Hematopoietic multipotent progenitor cell (in vitro differentiated cells): ENCODE results near the gene KLHL7. TPM values are rescaled to one million over a fixed set of nuclear protein-coding genes. Genes with fewer than 3 reads are reported as not detected.
A peak's percentile ranks its signal among the peaks of the same experiment; 100 is the strongest.
"Not testable (repeated sequence)": the region's sequence is repeated elsewhere in the genome, so short reads cannot be mapped to it uniquely, and the experiment has no call there.

Source experiments
- DNase-seq, 3 donors: peaks; one replicate each; pipeline ENCODE4 v3.0.0-alpha.2; 2011 to 2015; ENCODE audit warnings: low read depth in 2 of 3, low spot score in 2 of 3
- total RNA-seq: library from RNA; depleted of rRNA; stranded (reverse); fragments of >200 nt; gene quantifications from one replicate; pipeline ENCODE4 v1.2.3, GENCODE V29; 2012

Gene KLHL7
- total RNA-seq, 1 donor: 18.3 TPM

DNA sequence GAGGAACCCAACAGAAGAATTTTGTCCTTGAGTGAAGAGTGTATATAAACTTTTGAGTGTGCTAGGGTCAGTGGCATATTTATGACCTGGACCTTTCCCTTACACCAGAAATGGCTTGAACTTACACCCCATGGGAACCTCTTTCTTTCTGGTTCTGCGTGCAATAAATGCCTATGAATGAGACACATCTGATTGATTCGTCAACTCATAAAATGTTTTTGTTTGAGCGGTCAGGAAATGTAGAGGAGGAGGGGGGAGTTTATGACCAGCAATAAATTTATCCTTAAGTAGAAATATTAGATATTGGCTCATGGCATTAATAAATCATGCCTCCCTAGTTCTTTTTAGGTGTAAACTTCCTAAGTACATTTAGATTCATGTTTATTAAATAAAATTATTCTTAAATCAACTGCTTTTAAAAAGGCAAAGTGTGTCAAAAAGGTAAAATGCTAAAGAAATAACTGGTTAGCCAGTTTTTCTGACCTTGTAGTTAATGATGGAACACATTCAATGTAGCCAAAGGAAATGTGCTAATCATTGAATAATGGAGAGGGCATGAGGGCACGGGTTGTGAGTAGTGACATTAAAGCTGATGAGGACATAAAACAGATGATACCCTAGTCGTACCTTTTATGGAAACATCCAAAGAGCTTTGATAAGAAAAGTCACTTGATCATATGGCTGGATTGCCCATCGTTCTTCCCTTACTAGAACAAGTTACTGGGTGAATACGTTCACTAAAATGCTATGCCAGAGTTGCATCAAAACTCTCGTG is 62.7 kb downstream of the KLHL7 start:
- DNase-seq: no peak

DNA sequence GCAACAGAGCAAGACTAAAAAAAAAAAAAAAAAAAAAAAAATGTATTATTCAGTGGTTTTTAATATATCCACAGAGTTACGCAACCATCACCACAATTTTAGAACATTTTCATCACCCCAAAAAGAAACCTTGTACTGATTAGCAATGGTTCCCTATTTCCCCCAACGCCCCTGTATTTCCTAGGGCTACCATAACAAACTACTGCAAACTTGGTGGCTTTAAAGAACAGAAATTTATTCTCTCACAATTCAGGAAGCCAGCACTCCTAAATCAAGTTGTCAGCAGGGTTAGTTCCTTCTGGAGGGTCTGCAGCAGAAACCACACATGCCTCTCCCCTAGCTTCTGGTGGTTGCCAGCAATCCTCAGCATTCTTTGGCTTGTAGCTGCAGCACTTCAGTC is 70.4 kb downstream of the KLHL7 start:
- peak in 2 of 3 donors; percentile 44 to 79 for DNase-seq

DNA sequence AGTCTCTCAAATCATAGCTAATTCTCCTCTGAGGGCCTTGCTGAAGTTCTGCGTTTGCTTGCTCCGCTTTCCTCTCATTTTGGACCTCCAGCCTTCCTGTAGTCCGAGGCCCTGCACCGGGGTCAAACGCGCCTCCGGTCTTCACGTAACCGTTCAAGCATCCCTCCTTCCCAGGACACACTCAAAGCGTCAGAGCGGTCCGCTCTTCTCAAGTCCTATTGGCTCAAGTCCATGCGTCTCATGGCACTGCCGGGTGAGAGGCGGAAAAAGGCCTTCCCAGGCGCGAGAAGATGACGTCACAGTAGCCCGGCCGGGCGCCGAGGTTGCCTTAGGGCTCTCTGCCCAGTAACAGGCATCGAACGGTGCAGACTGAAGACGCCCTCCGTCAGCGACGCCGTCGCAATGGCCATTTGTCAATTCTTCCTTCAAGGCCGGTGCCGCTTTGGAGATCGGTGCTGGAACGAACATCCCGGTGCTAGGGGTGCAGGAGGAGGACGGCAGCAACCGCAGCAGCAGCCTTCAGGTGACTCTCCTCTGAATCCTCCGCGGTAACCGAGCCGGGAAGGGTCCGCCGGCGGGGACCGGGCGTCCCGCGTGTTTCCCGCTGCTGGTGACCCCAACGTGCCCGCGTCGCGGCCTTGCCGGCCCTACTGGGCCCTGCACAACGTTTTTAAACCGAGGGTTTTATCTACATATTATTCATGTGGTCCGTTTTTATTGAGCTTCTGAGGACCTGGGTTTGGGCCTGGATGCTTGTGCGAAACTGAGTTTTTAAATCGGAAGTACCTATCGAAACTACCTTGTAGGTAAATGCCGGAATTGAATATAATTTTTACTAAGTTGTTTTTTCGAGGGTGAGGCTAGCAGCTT is 76.3 kb downstream of the KLHL7 start, which contains the start of gene NUP42:
Gene NUP42, plus strand, starts transcription at position 365 of the 870 bp plus-strand sequence. Its CDS starts 38 bp downstream, at position 403.
- peak; percentile 91 to 99 (median 99) for DNase-seq

DNA sequence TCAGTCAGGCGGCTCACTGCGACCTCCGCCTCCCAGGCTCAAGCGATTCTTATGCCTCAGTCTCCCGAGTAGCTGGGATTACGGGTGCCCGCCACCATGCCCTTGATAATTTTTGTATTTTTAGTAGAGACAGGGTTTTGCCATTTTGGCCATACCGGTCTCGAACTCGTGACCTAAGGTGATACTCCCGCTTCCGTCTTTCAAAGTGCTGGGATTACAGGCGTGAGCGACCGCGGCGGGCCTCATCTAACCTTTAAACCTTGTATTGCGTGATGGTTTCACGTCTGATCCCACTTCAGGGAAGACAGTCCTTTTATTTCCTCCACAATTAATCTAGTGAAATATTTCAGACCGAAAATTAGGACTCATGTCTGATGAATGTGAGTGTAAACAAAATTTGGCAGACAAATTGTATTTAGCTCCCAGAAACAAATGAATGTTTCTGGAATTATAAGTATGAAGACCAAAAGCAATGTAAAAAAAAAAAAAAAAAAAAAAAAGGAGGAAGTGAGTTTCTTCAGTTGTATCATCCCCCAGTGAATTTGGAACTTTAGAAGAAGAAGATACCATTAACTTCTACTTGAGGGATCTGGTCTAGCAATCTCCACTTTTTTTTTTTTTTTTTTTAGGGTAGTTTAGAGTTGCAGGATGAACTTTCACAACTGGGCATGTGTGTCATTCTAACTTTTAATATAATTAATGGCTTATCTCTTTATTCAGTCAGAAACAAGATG is 77.9 kb downstream of the KLHL7 start:
- no peak for DNase-seq

DNA sequence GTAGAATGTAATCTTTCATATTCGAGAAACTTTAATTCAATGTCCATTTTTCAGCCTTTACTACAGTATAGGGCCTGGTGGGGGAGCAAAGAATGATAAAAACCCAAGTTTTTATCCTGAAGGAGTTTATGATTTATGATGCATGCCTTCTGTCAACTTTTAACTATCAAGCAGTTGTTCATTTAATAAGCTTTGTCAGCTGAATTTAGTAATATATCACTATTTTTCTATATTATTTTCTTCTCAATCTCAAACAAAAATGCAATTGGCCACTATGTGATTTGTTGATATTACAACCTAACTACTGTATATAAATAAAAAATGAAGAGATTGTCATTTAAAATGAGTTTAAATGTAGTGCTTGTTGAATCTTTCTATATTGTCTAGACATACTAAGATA is 78.7 kb downstream of the KLHL7 start:
- DNase-seq: no peak

DNA sequence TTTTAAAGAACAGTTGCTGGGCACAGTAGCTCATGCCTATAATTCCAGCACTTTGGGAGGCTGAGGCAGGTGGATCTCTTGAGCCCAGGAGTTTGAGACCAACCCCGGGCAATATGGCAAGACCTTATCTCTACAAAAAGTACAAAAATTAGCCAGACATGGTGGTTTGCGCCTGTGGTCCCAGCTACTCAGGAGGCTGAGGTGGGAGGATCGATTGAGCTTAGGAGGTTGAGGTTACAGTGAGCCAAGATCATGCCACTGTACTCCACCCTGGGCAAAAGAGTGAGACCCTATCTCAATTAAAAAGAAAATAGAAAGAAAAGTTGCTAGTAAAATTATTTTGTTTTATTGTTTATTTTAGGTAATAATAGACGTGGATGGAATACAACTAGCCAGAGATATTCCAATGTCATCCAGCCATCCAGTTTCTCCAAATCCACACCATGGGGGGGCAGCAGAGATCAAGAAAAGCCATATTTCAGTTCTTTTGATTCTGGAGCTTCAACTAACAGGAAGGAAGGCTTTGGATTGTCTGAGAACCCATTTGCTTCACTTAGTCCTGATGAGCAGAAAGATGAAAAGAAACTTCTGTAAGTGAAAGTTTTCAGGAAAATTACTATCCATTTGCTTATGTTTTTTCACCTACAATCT is 79.2 kb downstream of the KLHL7 start:
- DNase-seq: peak in 2 of 3 donors; percentile 35 to 46

DNA sequence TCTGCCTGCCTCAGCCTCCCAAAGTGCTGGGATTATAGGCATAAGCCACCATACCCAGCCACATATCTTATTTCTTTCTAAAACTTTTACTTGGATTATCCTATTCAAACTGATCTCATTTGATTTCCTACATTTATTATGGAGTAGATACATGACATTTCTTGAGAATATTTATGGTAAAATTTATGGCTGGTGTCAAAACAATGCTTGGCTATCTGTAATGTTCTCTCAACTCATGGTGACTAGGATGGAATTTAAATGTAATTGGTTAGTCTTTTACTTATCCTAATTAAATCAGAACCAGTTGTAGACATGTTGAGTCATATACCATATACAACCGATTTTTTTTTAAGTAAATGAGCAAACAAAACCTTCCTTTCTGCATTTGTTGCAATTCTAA is 80.4 kb downstream of the KLHL7 start:
- DNase-seq: no peak

DNA sequence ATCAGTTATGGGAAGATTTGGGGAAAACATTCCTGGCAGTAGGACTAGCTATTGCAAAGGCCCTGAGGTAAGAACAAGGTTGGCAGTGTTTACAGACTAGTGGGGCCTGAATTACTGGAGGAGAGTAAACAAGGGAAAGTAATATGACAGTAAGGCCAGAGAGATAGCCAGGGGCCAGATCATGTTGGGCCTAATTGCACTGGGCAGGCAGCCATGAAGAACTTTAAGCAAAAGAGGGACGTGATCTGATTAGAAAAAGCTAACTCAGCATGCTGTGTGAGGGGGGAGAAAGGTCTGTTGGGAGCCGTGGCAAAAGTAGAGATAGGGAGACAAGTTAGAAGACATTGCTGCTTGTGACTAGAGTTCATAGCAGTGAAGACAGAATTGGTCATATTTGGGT is 85.4 kb downstream of the KLHL7 start:
- no peak for DNase-seq

DNA sequence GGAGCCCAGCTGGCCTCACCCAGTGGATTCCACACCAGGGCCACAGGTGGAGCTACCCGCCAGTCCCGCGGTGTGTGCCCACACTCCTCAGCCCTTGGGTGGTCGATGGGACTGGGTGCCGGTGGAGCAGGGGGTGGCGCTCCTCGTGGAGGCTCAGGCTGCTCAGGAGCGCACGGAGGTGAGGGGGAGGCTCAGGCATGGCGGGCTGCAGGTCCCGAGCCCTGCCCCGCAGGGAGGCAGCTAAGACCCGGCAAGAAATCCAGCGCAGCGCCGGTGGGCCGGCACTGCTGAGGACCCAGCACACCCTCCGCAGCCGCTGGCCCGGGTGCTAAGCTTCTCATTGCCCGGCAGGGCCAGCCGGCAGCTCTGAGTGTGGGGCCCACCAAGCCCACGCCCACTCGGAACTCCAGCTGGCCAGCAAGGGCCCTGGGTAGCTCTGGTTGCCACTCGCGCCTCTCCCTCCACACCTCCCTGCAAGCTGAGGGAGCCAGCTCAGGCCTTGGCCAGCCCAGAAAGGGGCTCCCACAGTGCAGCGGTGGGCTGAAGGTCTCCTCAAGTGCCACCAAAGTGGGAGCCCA is 88.2 kb downstream of the KLHL7 start:
- DNase-seq: not testable (repeated sequence)

DNA sequence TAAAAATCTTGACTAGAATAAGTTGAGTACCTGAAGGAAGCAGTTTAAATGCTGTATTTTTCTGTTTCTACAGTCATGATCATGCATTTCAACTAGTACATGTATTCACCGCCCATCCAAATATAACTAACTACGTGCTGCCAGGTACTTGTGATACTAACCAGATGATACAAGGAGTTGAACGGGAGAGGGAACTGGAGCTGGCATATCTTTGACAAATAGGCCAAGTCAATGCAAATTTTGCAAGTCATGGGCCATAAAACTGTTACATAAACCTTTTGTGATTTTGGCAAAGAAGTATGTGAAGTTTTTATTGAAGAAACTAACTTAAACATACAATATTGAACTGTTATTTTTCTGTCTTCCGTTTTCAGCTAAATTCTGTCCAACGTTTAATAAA is 90.7 kb downstream of the KLHL7 start:
- no peak for DNase-seq

DNA sequence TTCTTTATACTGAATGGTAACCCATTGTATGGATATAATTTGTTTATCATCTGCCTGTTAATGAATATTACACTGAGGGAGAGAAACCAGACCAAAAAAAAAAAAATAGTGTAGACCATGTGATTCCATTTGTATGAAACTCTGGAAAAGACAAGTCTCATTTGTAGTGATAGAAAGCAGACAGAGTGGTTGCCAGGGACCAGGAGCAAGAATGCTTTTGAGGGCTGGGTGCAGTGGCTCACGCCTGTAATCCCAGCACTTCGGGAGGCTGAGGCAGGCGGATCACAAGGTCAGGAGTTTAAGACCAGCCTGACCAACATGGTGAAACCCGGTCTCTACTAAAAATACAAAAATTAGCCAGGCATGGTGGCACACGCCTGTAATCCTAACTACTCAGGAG is 92.2 kb downstream of the KLHL7 start:
- DNase-seq: not testable (repeated sequence)

DNA sequence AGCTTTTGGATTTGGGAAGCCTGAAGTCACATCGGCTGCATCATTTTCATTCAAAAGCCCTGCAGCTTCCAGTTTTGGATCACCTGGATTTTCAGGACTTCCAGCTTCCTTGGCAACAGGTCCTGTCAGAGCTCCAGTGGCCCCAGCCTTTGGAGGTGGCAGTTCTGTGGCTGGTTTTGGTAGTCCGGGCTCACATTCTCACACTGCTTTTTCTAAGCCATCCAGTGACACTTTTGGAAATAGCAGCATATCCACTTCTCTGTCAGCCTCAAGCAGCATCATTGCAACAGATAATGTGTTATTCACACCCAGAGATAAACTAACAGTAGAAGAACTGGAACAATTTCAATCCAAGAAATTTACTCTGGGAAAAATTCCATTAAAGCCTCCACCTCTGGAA is 94.7 kb downstream of the KLHL7 start:
- no peak for DNase-seq

DNA sequence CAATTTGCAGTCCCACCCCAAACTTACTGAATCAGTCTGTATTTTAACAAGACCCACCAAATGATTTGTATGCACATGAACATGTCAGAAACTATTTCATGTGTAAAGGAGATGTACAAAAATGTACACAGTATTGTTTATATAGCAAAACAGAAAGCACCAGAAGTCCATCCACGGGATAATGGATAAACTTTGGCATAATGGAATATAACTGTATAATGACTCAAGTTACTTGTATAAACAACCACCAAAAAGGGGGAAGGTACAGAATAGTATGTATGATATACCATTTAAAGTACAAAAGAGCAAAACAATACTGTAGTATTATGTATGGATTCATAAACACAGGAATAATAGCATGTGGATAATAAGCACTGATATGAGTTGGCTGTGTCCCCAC is 98.7 kb downstream of the KLHL7 start:
- DNase-seq: no peak

DNA sequence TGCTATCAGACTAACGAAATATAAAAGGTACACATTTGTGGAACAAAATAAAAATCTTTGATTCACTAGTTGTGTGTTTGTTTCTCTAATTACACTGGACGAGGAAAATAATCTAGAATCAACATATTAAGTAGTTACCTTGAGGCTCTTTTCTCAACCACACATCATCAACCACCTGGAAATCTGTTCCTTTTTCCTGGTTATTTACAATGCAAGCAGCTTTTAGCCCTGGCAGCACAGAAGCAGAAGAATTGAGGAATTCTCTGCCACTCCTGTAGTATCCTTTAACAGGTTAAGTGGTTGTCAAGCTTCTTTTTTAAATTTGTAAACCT is 100.0 kb downstream of the KLHL7 start:
- DNase-seq: no peak

DNA sequence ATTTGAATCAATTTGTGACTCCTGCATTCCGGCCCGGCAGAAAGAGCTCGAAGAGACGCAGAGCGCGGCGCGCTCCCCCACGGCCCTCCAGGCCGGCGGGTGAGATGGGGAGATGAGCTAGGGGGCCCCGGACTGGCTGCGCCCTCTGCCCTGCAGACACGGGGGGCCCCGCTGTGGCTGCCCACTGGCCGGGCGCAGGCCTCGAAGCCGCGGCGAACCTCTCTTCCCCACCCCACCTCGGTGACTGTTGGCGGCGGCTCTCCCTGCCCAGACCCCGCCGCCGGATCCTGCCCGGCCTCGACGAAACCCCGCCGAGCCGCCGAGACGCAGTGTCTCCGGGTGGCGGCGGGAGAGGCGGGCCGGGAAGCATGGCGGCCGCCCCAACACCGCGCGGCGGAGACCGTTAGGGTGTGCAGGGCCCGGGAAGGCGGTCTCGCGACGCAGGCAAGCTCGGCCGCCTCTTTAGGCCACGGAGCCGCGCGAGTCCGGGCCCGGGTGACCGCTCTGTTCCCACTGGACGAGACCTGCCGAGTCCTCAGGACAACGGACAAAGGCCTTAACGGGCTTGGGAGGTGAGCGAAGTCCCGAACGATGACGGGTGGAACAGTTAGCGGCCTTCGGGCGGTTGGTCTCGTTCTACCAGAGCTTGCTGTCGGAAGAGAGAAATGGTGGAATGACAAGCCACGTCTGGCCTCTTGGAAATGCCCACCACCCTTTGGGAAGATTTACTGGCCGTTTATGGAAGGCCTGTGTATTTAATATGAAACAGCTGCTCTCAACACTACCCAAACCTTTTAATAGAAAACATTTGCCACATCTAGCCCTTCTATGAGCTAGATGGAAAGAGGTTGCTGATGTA is 100.6 kb downstream of the KLHL7 start:
- DNase-seq: peak in 2 of 3 donors; percentile 26 to 63

DNA sequence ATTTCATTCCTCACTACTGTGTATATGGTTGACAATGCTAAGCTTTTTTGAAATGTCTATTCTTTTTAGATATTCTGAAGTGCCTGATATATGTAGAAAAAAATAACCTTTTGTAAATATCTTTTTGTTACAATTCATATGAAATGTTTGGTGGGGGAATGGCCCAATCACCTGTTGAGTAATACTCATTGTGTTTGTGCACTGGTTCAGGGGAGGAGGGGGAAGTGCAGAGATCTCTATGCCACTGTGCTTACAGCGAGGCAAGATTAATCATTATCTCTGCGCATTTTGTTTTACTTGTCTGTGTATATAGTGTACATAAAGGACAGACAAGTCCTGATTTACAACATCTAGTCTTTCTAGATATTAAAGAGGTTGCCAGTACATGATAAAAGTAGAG is 101.4 kb downstream of the KLHL7 start:
- DNase-seq: peak in 1 of 3 donors; percentile 18

DNA sequence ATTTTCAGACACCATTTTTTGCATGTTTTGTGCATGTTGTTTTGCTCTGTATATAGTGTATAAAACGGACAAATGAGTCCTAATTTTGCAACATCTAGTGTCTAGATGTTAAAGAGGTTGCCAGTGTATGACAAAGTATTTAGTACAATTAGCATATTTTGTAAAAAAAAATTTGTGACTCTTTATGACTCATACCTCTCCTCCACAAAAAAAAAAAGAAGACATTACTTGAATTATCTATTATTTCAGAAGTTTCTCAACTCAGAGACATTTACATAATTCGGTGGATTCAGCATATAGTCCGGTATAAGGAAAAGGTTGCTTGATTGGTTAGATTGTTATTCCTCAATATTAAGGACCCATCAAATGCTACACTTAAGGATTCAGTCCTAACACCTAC is 102.3 kb downstream of the KLHL7 start:
- no peak for DNase-seq

DNA sequence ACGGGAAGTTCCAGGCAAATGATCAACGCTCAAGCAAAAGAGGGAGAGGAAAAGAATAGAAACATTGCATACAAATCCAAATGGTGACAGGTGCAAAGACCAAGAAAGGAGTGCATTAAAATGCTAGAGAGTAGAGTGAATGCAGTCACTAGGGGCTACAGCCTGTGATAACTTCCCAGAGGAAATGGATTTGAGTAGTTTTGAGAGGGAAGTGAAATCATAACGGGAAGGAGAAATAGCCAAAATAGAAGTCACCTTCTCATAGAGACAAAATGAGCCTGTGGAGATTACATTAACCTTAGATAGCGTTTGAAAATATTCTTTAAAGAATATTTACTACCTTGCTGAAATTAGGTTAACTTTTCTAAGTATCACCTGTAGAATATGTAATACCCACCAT is 102.7 kb downstream of the KLHL7 start:
- DNase-seq: no peak

DNA sequence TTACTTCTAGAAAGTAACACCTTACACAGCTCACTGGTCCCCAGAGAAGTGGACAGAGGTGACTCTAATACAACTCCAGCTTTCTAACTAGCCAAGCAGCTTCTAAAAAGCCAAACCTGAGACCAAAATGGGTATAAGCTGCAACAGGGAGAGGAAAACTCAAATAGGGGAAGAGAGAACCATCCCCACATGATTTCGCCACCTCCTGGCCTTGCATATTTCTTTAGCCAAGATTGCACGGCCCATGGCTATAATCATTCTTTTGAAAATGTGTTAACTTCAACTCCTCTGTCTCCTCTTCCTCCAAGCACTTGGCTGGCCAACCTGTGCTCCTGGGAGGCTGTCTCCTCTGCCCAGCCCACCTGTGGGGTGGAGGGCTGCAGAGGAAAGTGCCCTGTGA is 104.9 kb downstream of the KLHL7 start:
- no peak for DNase-seq
